G401.6 (cell line): ENCODE results near the gene GARS1.

Source experiments
- FAIRE-seq: peaks from 2 replicates; lab custom pipeline; 2012; peaks lifted over from hg19 to GRCh38; lab: Jason Lieb, UNC

Gene GARS1

GRCh38 chr7:30657131-30657530 lies 62.5 kb downstream of the GARS1 start:
- FAIRE-seq, result no peak

GRCh38 chr7:30658479-30659074 lies 63.9 kb downstream of the GARS1 start:
- FAIRE-seq, result no peak

GRCh38 chr7:30659312-30659711 lies 64.6 kb downstream of the GARS1 start:
- FAIRE-seq, result no peak

- FAIRE-seq, result no peak
Observed at GRCh38 chr7:30660331-30661255, 65.9 kb downstream of the GARS1 start.

- FAIRE-seq, result no peak
Observed at GRCh38 chr7:30661926-30662325, 67.2 kb downstream of the GARS1 start.

- FAIRE-seq, result no peak
Observed at GRCh38 chr7:30662431-30662939, 67.8 kb downstream of the GARS1 start.

- FAIRE-seq, result no peak
Observed at GRCh38 chr7:30663414-30663813, 68.7 kb downstream of the GARS1 start.

GRCh38 chr7:30664184-30664885 lies 69.7 kb downstream of the GARS1 start:
- FAIRE-seq, result no peak

- FAIRE-seq, result no peak
Observed at GRCh38 chr7:30665043-30665442, 70.4 kb downstream of the GARS1 start.

- FAIRE-seq, result no peak
Observed at GRCh38 chr7:30665449-30665848, 70.8 kb downstream of the GARS1 start.

- no peak for FAIRE-seq
Observed at GRCh38 chr7:30667172-30667571, 72.5 kb downstream of the GARS1 start.

- FAIRE-seq, result no peak
Observed at GRCh38 chr7:30668102-30668501, 73.4 kb downstream of the GARS1 start.

GRCh38 chr7:30671793-30672465 lies 77.3 kb downstream of the GARS1 start:
- FAIRE-seq, result no peak

- no peak for FAIRE-seq
Observed at GRCh38 chr7:30674420-30674819, 79.7 kb downstream of the GARS1 start.

- FAIRE-seq, result no peak
Observed at GRCh38 chr7:30674876-30675275, 80.2 kb downstream of the GARS1 start.

GRCh38 chr7:30678805-30679204 lies 84.1 kb downstream of the GARS1 start:
- no peak for FAIRE-seq

GRCh38 chr7:30679664-30680063 lies 85.0 kb downstream of the GARS1 start:
- FAIRE-seq, result no peak

- no peak for FAIRE-seq
Observed at GRCh38 chr7:30681331-30681797, 86.7 kb downstream of the GARS1 start.

- no peak for FAIRE-seq
Observed at GRCh38 chr7:30681815-30682211, 87.1 kb downstream of the GARS1 start.

GRCh38 chr7:30682212-30683083 lies 87.8 kb downstream of the GARS1 start, which contains the start of gene CRHR2:
TSS of gene CRHR2 (minus strand) at chr7:30682456. CDS start at chr7:30682280, 176 bp downstream.
- FAIRE-seq, result no peak

- FAIRE-seq, result no peak
Observed at GRCh38 chr7:30683306-30683705, 88.6 kb downstream of the GARS1 start.
